Suppressor macrophage treated with lipopolysaccharide for 4 hours (primary cell): ENCODE measurements around the gene ROBO1.

Experiments used
- DNase-seq: peaks from one replicate; pipeline ENCODE4 v3.0.0-alpha.2; 2020

Gene ROBO1

GRCh38 chr3:78571486-78571885 lies 1196.3 kb downstream of the ROBO1 start:
- DNase-seq = no peak

DNA sequence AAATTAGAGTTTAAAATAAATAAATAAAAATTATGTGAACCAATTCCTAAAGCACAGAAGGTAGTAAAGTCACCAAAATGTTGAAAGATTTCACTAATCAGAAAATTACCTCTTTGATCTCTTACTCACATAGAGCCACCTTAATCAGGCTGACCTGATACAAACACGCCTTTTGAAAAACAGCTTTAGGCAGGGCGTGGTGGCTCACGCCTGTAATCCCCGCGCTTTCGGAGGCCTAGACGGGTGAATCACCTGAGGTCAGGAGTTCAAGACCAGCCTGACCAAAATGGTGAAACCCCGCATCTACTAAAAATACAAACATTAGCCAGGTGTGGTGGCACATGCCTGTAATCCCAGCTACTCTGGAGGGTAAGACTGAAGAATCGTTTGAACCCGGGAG lies 1197.3 kb downstream of the ROBO1 start:
- no peak for DNase-seq

DNA sequence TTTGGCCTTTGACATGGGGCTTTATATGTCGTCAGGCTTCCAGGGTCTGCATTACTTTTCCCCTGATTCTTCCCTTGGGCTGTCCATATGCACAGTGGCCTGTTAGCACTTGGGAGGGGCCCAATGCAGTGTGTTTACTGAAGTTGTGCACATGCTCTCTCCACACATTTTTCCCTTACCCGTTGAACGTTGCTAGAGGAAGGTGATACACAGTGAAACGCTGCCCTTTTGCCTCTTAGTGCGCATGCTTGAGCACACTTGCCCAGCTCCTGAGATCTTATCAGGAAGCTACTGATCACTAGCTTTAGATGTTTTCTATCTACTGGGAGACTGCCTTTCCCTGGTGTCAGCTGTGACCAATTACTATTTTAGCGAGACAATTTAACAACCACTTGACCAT lies 1198.0 kb downstream of the ROBO1 start:
- no peak for DNase-seq

- no peak for DNase-seq
Measured at GRCh38 chr3:78565712-78566111, 1202.1 kb downstream of the ROBO1 start.

DNA sequence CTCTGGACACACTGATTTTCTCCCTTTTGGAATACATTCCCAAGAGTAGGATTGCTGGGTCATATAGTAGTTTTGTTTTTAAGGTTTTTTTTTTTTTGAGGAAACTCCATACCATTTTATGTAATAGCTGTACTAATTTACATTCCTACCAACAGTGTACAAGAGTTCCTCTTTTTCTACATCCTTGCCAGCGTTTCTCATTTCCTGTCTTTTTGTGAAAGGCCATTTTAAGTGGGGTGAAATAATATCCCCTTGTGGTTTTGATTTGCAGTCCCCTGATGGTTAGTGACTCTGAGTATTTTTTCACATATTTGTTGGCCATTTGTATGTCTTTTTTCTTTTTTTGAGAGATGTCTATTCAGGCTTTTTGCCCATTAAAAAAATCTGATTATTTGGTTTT lies 1205.5 kb downstream of the ROBO1 start:
- peak; percentile 1 for DNase-seq
